ENCODE measurements around the gene AKAP6. TPM values are rescaled to one million over a fixed set of nuclear protein-coding genes. Genes with fewer than 3 reads are reported as not detected.

Gene AKAP6
- total RNA-seq, 1 donor from 2014 or later, result 2.8 TPM

DNA sequence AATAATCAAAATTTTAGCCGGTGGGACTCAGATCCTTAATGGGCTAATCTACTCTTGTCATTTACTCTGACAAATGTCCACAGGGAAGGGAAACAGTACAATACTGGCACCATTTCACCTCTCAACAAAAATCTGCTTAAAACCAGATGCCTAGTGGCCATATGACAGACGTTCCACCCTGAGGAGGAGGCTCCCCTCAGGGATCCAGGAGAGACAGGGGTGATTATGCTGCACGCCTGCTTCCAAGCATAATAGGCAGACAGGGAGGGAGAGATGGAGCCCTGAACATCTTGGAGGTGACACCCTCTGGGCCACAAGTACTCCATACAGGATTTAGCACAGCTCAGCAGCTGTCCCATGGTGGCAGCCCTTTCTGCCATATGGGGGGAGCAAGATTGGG is 24.8 kb upstream of the AKAP6 start:
- FAIRE-seq (no peak), DNase-seq (ENCODE audit: low read depth) (no peak)
- Histone ChIP-seq H3K4me1 (ENCODE audit: insufficient read depth, low read length) (peaks cover 3% of the 10 kb centered on the region), H3K27me3 (ENCODE audit: insufficient read depth, low read length) (no peaks in the 10 kb centered on the region), H4K20me1 (ENCODE audit: insufficient read depth, low read length) (no peaks in the 10 kb centered on the region), H3K4me2 (ENCODE audit: low read length) (no peak overlapping the region), H3K4me3 (ENCODE audit: insufficient read depth, low read depth, low read length) (no peak overlapping the region), H3K9ac (ENCODE audit: low read length) (no peak overlapping the region), H3K79me2 (ENCODE audit: insufficient read depth, low read length) (no peaks in the 10 kb centered on the region), H2AFZ (ENCODE audit: low read depth, low read length) (no peak overlapping the region), H3K9me3 (ENCODE audit: insufficient read depth, low read depth, low read length) (no peaks in the 10 kb centered on the region), H3K36me3 (ENCODE audit: insufficient read depth, low read length) (no peaks in the 10 kb centered on the region), H3K27ac (ENCODE audit: low read depth, low read length) (no peak overlapping the region)
- Mint-ChIP-seq H3K4me3 (ENCODE audit: unreplicated experiment) (no peak overlapping the region), H3K9me3 (ENCODE audit: unreplicated experiment) (no peaks in the 10 kb centered on the region), H3K27me3 (ENCODE audit: low read depth, unreplicated experiment) (peaks cover 2% of the 10 kb centered on the region), H3K27ac (ENCODE audit: unreplicated experiment) (no peak overlapping the region), H3K4me1 (ENCODE audit: low read depth, unreplicated experiment) (no peaks in the 10 kb centered on the region), H3K36me3 (ENCODE audit: low read depth, unreplicated experiment) (no peaks in the 10 kb centered on the region)
- TF ChIP-seq EZH2 (IDR thresholded peaks at IDR 0.05; ENCODE audit: insufficient read depth, low read length), result no peak
- TF ChIP-seq, protein P1, sequence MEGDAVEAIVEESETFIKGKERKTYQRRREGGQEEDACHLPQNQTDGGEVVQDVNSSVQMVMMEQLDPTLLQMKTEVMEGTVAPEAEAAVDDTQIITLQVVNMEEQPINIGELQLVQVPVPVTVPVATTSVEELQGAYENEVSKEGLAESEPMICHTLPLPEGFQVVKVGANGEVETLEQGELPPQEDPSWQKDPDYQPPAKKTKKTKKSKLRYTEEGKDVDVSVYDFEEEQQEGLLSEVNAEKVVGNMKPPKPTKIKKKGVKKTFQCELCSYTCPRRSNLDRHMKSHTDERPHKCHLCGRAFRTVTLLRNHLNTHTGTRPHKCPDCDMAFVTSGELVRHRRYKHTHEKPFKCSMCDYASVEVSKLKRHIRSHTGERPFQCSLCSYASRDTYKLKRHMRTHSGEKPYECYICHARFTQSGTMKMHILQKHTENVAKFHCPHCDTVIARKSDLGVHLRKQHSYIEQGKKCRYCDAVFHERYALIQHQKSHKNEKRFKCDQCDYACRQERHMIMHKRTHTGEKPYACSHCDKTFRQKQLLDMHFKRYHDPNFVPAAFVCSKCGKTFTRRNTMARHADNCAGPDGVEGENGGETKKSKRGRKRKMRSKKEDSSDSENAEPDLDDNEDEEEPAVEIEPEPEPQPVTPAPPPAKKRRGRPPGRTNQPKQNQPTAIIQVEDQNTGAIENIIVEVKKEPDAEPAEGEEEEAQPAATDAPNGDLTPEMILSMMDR (IDR thresholded peaks at IDR 0.05; ENCODE audit: insufficient read depth, low read depth, low read length), result no peak

DNA sequence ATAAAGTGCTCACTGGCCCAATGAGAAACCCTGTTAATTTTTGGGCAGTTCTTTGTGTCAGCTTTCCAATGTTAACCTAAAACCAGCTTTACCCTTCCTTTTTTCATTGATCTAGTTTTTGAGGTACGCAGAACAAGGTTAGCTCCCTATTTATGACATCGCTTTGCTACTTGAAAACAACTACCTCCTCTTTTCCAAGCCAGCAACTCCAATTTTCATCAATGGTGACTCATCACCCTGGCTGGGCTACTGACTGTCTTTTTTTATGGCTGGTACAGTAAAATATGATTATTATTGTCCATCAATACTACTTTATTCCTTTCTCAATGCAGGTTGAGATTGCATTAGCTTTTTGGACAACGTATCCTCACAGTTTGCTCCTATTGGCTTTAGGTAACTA is 22.5 kb upstream of the AKAP6 start:
- FAIRE-seq, result no peak
- Mint-ChIP-seq H3K4me3 (ENCODE audit: unreplicated experiment) (no peak overlapping the region), H3K27ac (ENCODE audit: unreplicated experiment) (no peak overlapping the region), H3K27me3 (ENCODE audit: low read depth, unreplicated experiment) (no peaks in the 10 kb centered on the region), H3K4me1 (ENCODE audit: low read depth, unreplicated experiment) (peaks cover 1% of the 10 kb centered on the region), H3K36me3 (ENCODE audit: low read depth, unreplicated experiment) (no peaks in the 10 kb centered on the region), H3K9me3 (ENCODE audit: unreplicated experiment) (no peaks in the 10 kb centered on the region)
- no peak for TF ChIP-seq EZH2 (IDR thresholded peaks at IDR 0.05; ENCODE audit: insufficient read depth, low read length)
- TF ChIP-seq, protein P1 (IDR thresholded peaks at IDR 0.05; ENCODE audit: insufficient read depth, low read depth, low read length), result no peak
- Histone ChIP-seq H3K27me3 (ENCODE audit: insufficient read depth, low read length) (no peaks in the 10 kb centered on the region), H4K20me1 (ENCODE audit: insufficient read depth, low read length) (no peaks in the 10 kb centered on the region), H3K9ac (ENCODE audit: low read length) (no peak overlapping the region), H3K36me3 (ENCODE audit: insufficient read depth, low read length) (no peaks in the 10 kb centered on the region), H3K9me3 (ENCODE audit: insufficient read depth, low read depth, low read length) (no peaks in the 10 kb centered on the region), H3K4me2 (ENCODE audit: low read length) (no peak overlapping the region), H3K4me1 (ENCODE audit: insufficient read depth, low read length) (peaks cover 3% of the 10 kb centered on the region), H3K27ac (ENCODE audit: low read depth, low read length) (no peak overlapping the region), H2AFZ (ENCODE audit: low read depth, low read length) (no peak overlapping the region), H3K79me2 (ENCODE audit: insufficient read depth, low read length) (no peaks in the 10 kb centered on the region), H3K4me3 (ENCODE audit: insufficient read depth, low read depth, low read length) (no peak overlapping the region)
- no peak for DNase-seq (ENCODE audit: low read depth)

DNA sequence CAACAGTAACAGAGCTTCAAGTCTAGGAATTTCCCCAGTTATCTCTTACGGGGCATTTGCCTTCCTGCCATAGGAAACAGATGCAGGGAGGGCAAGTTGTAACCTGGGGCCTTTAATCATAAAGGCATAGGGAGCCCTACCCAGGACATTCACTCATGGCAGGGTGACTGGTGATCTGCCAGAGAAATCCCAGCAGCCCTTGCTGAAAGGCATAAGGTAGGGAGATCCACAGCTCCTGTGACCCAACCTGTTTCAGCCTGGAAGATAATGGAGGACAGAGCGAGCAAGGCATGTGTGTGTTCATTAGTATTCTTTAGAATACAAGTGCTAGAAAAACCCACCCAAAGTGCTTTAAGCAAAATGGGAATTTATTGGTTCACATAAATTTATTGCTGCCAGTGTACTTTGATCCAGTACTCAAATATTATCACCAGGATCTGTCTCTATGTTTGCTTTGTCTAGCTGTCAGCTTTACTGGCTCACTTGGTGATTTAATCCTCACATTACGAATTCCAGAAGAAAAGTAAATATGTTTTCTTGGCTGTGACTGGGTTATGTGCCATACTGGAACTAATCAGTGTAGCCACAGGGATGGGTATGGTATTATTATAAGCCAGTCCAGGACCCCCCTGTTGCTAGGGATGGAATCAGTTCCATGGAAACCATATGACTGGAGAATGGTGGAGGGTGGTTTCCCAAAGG is 21.1 kb upstream of the AKAP6 start:
- Mint-ChIP-seq H3K36me3 (ENCODE audit: low read depth, unreplicated experiment) (no peaks in the 10 kb centered on the region), H3K27ac (ENCODE audit: unreplicated experiment) (no peak overlapping the region), H3K9me3 (ENCODE audit: unreplicated experiment) (no peaks in the 10 kb centered on the region), H3K4me1 (ENCODE audit: low read depth, unreplicated experiment) (peaks cover 7% of the 10 kb centered on the region), H3K27me3 (ENCODE audit: low read depth, unreplicated experiment) (no peaks in the 10 kb centered on the region), H3K4me3 (ENCODE audit: unreplicated experiment) (no peak overlapping the region)
- TF ChIP-seq, protein P1 (IDR thresholded peaks at IDR 0.05; ENCODE audit: insufficient read depth, low read depth, low read length), result no peak
- TF ChIP-seq EZH2 (IDR thresholded peaks at IDR 0.05; ENCODE audit: insufficient read depth, low read length), result no peak
- peaks cover 3% of the 10 kb centered on the region for H3K4me1 ChIP-seq (ENCODE audit: insufficient read depth, low read length)
- H4K20me1 ChIP-seq (ENCODE audit: insufficient read depth, low read length), result no peaks in the 10 kb centered on the region
- no peak overlapping the region for H3K4me3 ChIP-seq (ENCODE audit: insufficient read depth, low read depth, low read length)
- no peak overlapping the region for H2AFZ ChIP-seq (ENCODE audit: low read depth, low read length)
- no peaks in the 10 kb centered on the region for H3K27me3 ChIP-seq (ENCODE audit: insufficient read depth, low read length)
- H3K4me2 ChIP-seq (ENCODE audit: low read length), result no peak overlapping the region
- no peaks in the 10 kb centered on the region for H3K9me3 ChIP-seq (ENCODE audit: insufficient read depth, low read depth, low read length)
- H3K36me3 ChIP-seq (ENCODE audit: insufficient read depth, low read length), result no peaks in the 10 kb centered on the region
- FAIRE-seq, result no peak
- DNase-seq (ENCODE audit: low read depth), result no peak
- no peaks in the 10 kb centered on the region for H3K79me2 ChIP-seq (ENCODE audit: insufficient read depth, low read length)
- no peak overlapping the region for H3K9ac ChIP-seq (ENCODE audit: low read length)
- no peak overlapping the region for H3K27ac ChIP-seq (ENCODE audit: low read depth, low read length)
